NCI-H2081 treated with DMSO at 0.1 percent for 48 hours (cell line): Measurements from ENCODE around the gene FAM120C.

Source experiments
- DNase-seq: peaks from one replicate; lab custom pipeline; 2025; lab: John Stamatoyannopoulos, UW

Gene FAM120C

GRCh38 chrX:54030329-54030728 is 152.7 kb downstream of the FAM120C start:
- DNase-seq = peak; percentile 37

DNA sequence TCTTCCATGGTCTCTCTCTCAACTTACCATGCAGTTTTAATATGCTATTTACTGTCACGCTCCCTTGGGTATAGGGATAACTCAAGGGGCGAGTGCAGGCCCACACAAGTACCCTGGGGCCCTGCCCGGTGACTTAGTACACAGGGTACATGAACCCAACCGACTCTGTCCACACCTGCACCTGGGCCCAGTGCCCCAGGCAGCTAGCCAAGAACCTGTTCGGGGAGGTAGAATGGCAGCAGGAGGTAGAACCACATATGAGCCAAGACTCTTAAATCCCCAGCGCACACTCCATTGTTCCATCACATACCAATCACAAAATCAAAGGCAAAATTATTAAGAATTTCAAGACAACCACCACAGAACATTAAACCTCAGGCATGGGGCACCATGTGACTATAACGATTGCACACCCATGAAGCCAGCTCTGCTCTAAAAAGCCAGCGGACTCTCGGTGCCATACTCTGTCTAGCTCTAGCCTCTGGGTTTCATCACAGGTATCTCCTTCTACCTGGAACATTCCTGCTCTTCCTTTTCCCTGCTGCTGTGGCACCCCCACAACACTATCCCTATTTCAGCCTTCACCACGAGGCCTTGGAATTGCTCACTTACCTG is 153.4 kb downstream of the FAM120C start:
- peak; percentile 35 for DNase-seq

DNA sequence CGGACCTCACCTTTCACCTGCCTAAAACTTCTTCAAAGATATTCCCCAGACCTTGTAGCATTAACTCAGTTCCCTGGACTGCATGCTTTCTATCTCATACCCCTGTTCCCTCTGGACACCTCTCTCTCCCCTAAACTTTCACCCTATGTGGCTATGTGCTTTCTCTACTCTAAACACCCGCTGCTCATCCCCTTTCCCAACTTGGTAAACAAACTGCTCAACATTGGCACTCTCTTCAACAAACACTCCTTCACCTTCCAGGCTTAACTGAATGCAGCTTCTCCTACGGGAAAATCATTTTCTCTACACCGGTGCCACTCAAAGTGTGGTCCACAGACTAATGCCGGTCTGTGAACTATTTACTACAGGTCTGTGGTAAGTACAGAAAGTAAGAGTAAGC is 158.7 kb downstream of the FAM120C start:
- DNase-seq = no peak
